ENCODE results near the gene PARK7.

The PARK7 gene

GRCh38 chr1:8004803-8005573 lies 43.5 kb downstream of the PARK7 start:
- H3K4me2 ChIP-seq (ENCODE audit: low read depth, low read length, poor library complexity, severe bottlenecking): no peak overlapping the region
- no peak overlapping the region for H3K4me3 ChIP-seq (ENCODE audit: insufficient read depth, low read length, poor library complexity, severe bottlenecking)
- no peaks in the 10 kb centered on the region for H3K9me2 ChIP-seq (replicated peaks; ENCODE audit: insufficient read depth, low read length)
- H2AFZ ChIP-seq (ENCODE audit: low read depth, low read length, severe bottlenecking): no peak overlapping the region
- no peaks in the 10 kb centered on the region for H3K27me3 ChIP-seq (ENCODE audit: low read length)
- H3F3A ChIP-seq (ENCODE audit: insufficient read depth): no peaks in the 10 kb centered on the region
- no peak overlapping the region for H3K9ac ChIP-seq (ENCODE audit: low read length)
- no peaks in the 10 kb centered on the region for H3K9me3 ChIP-seq (ENCODE audit: insufficient read depth, low read length)
- no peaks in the 10 kb centered on the region for H3K79me2 ChIP-seq (ENCODE audit: insufficient read depth, low read length)
- H4K20me1 ChIP-seq (ENCODE audit: low read depth, low read length): no peaks in the 10 kb centered on the region
- TF ChIP-seq EZH2phosphoT487 (conservative IDR thresholded peaks at IDR 0.05; ENCODE audit: low read length) (no peak), CTCF (IDR thresholded peaks at IDR 0.05; ENCODE audit: insufficient read depth, low read length, poor library complexity, severe bottlenecking) (no peak)
- H3K27ac ChIP-seq (ENCODE audit: low read depth, low read length): no peak overlapping the region
- no peaks in the 10 kb centered on the region for H3K36me3 ChIP-seq (ENCODE audit: low read length)

GRCh38 chr1:8006037-8006963 lies 44.8 kb downstream of the PARK7 start:
- no peak overlapping the region for H3K4me2 ChIP-seq (ENCODE audit: low read depth, low read length, poor library complexity, severe bottlenecking)
- no peaks in the 10 kb centered on the region for H3K9me2 ChIP-seq (replicated peaks; ENCODE audit: insufficient read depth, low read length)
- no peaks in the 10 kb centered on the region for H3K36me3 ChIP-seq (ENCODE audit: low read length)
- H3K9me3 ChIP-seq (ENCODE audit: insufficient read depth, low read length): no peaks in the 10 kb centered on the region
- no peak for TF ChIP-seq EZH2phosphoT487 (conservative IDR thresholded peaks at IDR 0.05; ENCODE audit: low read length)
- TF ChIP-seq CTCF (IDR thresholded peaks at IDR 0.05; ENCODE audit: insufficient read depth, low read length, poor library complexity, severe bottlenecking): no peak
- no peaks in the 10 kb centered on the region for H3K27me3 ChIP-seq (ENCODE audit: low read length)
- H3K27ac ChIP-seq (ENCODE audit: low read depth, low read length): no peak overlapping the region
- no peaks in the 10 kb centered on the region for H3K79me2 ChIP-seq (ENCODE audit: insufficient read depth, low read length)
- H3K4me3 ChIP-seq (ENCODE audit: insufficient read depth, low read length, poor library complexity, severe bottlenecking): no peak overlapping the region
- H3F3A ChIP-seq (ENCODE audit: insufficient read depth): no peaks in the 10 kb centered on the region
- no peak overlapping the region for H3K9ac ChIP-seq (ENCODE audit: low read length)
- H2AFZ ChIP-seq (ENCODE audit: low read depth, low read length, severe bottlenecking): no peak overlapping the region
- no peaks in the 10 kb centered on the region for H4K20me1 ChIP-seq (ENCODE audit: low read depth, low read length)

- H3K79me2 ChIP-seq (ENCODE audit: insufficient read depth, low read length): no peaks in the 10 kb centered on the region
- no peak overlapping the region for H2AFZ ChIP-seq (ENCODE audit: low read depth, low read length, severe bottlenecking)
- no peak overlapping the region for H3K4me3 ChIP-seq (ENCODE audit: insufficient read depth, low read length, poor library complexity, severe bottlenecking)
- TF ChIP-seq EZH2phosphoT487 (conservative IDR thresholded peaks at IDR 0.05; ENCODE audit: low read length): no peak
- no peak for TF ChIP-seq CTCF (IDR thresholded peaks at IDR 0.05; ENCODE audit: insufficient read depth, low read length, poor library complexity, severe bottlenecking)
- H3F3A ChIP-seq (ENCODE audit: insufficient read depth): no peaks in the 10 kb centered on the region
- no peaks in the 10 kb centered on the region for H3K27me3 ChIP-seq (ENCODE audit: low read length)
- H3K27ac ChIP-seq (ENCODE audit: low read depth, low read length): no peak overlapping the region
- H3K9me3 ChIP-seq (ENCODE audit: insufficient read depth, low read length): no peaks in the 10 kb centered on the region
- no peaks in the 10 kb centered on the region for H3K36me3 ChIP-seq (ENCODE audit: low read length)
- H3K9me2 ChIP-seq (replicated peaks; ENCODE audit: insufficient read depth, low read length): no peaks in the 10 kb centered on the region
- no peaks in the 10 kb centered on the region for H4K20me1 ChIP-seq (ENCODE audit: low read depth, low read length)
- no peak overlapping the region for H3K9ac ChIP-seq (ENCODE audit: low read length)
- H3K4me2 ChIP-seq (ENCODE audit: low read depth, low read length, poor library complexity, severe bottlenecking): no peak overlapping the region
Measured at GRCh38 chr1:8009043-8010002, 47.8 kb downstream of the PARK7 start.

Data from SU-DHL-6 (cell line).